ENCODE data around the gene ANKIB1. TPM values are rescaled to one million over a fixed set of nuclear protein-coding genes. Genes with fewer than 3 reads are reported as not detected.
"Not testable (repeated sequence)": the region's sequence is repeated elsewhere in the genome, so short reads cannot be mapped to it uniquely, and the experiment has no call there.

ANKIB1 gene
- total RNA-seq, 2 donors from 2014 or later: 54.9 to 59.3 TPM

GRCh38 chr7:92432299-92432946 lies 186.6 kb downstream of the ANKIB1 start:
- intact Hi-C loops (cut with DNase I): no loop called here
- no peak for DNase-seq (ENCODE audit: low spot score)

- DNase-seq (ENCODE audit: low spot score): no peak
- intact Hi-C loops (cut with DNase I): no loop called here
Measured at GRCh38 chr7:92433019-92433418, 187.2 kb downstream of the ANKIB1 start.

- intact Hi-C loops (cut with DNase I): no loop called here
- DNase-seq (ENCODE audit: low spot score): no peak
Measured at GRCh38 chr7:92435542-92435941, 189.8 kb downstream of the ANKIB1 start.

GRCh38 chr7:92436612-92437445 lies 191.1 kb downstream of the ANKIB1 start:
- intact Hi-C loops (cut with DNase I): no loop called here
- DNase-seq (ENCODE audit: low spot score): no peak

GRCh38 chr7:92437956-92438491 lies 192.2 kb downstream of the ANKIB1 start:
- no peak for DNase-seq (ENCODE audit: low spot score)
- intact Hi-C loops (cut with DNase I): no loop called here

GRCh38 chr7:92442720-92443119 lies 196.9 kb downstream of the ANKIB1 start:
- intact Hi-C loops (cut with DNase I); DNase-seq (ENCODE audit: low spot score): not testable (repeated sequence)

- DNase-seq (ENCODE audit: low spot score): no peak
- intact Hi-C loops (cut with DNase I): no loop called here
Measured at GRCh38 chr7:92446869-92447344, 201.1 kb downstream of the ANKIB1 start.

GRCh38 chr7:92447345-92448204 lies 201.8 kb downstream of the ANKIB1 start, which contains the start of gene GATAD1:
Gene GATAD1, plus strand, starts transcription at chr7:92447482. Its CDS starts 248 bp downstream, at chr7:92447730.
- DNase-seq (ENCODE audit: low spot score): peak; percentile 97
- intact Hi-C loops (cut with DNase I): no loop called here

GRCh38 chr7:92448205-92448747 lies 202.5 kb downstream of the ANKIB1 start:
- intact Hi-C loops (cut with DNase I): no loop called here

More at GRCh38 chr7:92448205-92448747, 202.5 kb downstream of the ANKIB1 start:
- DNase-seq (ENCODE audit: low spot score): no peak

Small RNA genes lying within 50 kb of the gene (microRNA-seq; reads per million reads assigned to microRNA genes)
- gene MIR1285-1 (ENCODE audit: borderline microRNAs expressed in 2 of 2): 0 reads per million in 2 donors

Other genes with a start within 250 kb of the ANKIB1 start
- 10 to 100 TPM; 34.9 to 44.6 TPM for gene CYP51A1, start 111.5 kb upstream of the ANKIB1 start, total RNA-seq
- gene LRRD1, start 66.8 kb upstream of the ANKIB1 start, total RNA-seq: under 1 TPM; 0.14 to 0.19 TPM
- gene KRIT1, start 60 bp upstream of the ANKIB1 start, total RNA-seq: 10 to 100 TPM; 37.9 to 38.1 TPM
- 10 to 100 TPM; 26.2 to 29.6 TPM for gene GATAD1, start 201.5 kb downstream of the ANKIB1 start, total RNA-seq
- gene ERVW-1, start 232.0 kb downstream of the ANKIB1 start, total RNA-seq: not detected

Measured in posterior vena cava (tissue), 2 donors.